COR-L47 (cell line): ENCODE results near the gene TBC1D16.

ENCODE experiments used
- DNase-seq: peaks from one replicate; lab custom pipeline; 2025; lab: John Stamatoyannopoulos, UW

TBC1D16 gene

GRCh38 chr17:79937391-79938335 lies 98.0 kb downstream of the TBC1D16 start:
- DNase-seq: no peak

- no peak for DNase-seq
These were observed 98.9 kb downstream of the TBC1D16 start for GRCh38 chr17:79936641-79937381.

- no peak for DNase-seq
These were observed 99.6 kb downstream of the TBC1D16 start for GRCh38 chr17:79936050-79936449.

DNA sequence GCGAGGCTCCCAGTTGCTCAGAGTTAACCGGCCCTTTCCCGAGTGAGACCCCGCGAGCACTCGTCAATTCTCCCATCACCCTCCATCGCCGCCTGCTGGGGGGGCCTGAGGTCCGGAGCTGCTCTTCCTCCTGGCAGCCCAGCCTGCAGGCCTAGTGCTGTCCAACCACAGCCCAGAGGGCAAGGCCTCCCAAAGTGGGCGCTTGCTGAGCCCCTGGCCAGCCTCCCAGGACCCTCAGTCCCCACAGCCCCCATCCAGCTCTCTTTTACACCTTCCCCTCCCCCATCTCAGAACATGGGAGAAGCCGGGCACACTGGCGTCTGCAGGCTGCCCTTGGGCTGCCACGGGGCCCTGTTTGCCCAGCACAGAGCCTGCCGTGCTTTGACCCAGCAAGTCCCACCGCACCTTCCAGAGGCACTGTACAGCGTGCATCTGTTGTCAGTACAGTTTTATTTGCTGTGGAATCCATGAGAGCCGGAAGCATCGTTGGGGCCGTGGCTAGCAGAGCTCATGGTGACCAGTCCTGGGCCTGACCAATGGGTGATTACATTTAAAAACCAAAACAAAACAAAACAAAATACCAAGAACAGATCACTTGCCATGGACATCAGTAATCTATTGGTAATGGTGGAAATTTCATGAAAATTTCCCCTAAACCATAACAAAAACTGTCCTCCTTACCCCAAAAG lies 100.3 kb downstream of the TBC1D16 start:
- DNase-seq: no peak

- no peak for DNase-seq
These were observed 101.1 kb downstream of the TBC1D16 start for GRCh38 chr17:79934653-79934970.

GRCh38 chr17:79933863-79934652 lies 101.6 kb downstream of the TBC1D16 start:
- no peak for DNase-seq

DNA sequence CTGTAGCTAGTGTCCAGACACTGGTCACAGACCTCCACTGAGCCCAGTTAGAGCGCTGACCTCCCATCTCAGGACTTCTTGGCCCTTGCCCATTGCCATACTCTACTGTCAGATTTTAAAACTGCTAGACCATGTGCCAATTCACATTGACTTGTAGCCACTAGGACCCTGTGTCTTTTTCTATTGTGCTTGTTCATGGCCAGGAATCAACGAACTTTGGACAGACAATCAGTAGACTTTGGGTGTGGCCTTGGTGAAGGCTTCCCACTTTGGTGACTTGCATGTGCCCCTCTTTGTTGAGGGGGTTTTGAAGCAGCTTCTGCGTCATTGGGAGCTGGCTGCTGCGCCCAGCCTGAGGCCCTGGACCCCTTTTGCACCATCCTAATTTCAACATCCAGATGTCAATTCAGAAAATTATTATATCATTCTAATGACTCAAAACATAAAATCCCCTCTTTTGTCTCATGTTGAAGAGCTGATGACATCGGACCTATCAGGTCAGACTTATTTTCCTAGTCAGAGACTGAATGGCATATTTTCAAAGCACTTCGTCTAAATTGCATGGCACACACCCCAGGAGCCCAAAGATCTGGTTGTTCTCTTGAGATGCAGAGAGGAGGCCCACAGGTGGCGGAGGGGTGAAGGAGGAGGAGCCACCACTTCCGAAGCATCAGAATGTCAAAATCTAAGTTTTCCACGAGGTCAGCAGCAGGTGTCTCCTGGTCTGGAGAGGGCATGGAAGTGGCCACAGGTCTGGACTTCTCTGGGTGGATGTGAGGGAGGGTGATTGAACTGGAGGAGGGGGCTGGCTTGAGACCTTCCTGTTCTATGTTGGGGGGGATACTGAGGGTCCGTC lies 103.0 kb downstream of the TBC1D16 start:
- no peak for DNase-seq

DNA sequence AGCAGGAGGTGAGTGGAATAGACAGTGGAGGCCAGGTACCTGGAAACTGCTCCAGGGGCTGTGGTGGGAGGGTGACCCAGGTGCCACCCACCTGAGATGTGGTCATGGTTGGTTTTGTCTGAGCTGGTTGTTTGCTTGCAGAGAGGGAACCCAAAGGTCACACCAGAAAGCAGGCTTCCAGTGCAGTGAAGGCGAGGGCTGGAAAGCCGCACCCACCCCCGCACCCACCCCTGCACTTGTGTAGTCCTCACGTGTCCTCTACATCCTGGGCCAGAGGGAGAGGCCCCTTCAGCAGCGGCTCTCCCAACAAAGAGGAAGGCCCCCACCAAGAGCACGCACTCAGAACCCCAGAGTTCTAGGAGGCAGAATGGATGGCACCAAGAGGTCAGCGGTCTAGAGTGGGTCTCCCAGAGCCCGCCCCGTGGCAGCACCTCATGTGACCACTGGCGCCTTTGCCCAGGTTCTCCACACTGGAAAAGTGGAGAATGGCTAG lies 103.8 kb downstream of the TBC1D16 start:
- DNase-seq: no peak

DNA sequence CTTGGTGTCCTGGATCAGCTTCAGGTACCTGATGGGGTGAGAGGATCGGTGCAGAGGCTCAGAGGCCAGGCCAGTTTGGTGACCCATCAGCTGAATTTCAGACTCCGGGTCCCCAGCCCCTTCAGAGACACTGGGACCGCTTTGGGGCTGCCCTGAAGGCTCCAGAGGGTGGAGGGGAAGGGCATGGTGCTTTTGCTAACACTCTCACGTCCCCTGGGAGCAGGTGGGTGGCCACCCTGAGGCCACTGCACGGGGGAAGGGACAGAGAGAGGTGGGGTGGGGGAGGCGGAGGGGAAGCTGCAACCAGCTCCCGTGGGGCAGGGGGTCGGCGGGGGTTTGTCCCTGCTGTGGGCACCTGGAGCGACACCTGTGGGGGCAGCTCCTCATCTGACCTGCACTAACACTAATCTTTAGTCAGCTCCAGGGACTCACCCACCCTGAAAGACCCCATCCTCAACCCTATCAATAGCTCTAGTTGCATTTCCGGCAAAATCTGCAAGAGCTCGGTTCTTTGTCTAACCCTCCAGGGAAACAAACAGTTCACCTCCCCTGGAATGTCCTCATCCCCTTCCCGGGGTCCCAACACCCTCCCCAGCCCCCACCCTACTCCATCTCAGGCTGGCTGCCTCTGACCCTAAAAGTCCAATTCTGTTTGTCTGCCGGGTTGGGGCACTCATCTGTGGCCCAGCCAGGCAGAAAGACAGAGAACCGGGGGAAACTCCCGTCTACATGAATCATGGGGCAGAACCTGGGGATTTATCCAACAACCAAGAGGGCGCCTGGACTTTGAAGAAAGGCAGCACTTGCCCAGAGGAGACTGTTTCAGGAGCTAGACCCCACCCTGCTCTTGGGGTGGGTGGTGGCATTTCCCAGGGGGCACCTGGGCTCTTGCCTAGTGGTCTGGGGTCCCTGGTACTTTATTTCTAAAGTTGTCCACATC lies 104.5 kb downstream of the TBC1D16 start:
- DNase-seq: no peak

- DNase-seq: peak; percentile 28
These were observed 105.4 kb downstream of the TBC1D16 start for GRCh38 chr17:79930062-79930876.

DNA sequence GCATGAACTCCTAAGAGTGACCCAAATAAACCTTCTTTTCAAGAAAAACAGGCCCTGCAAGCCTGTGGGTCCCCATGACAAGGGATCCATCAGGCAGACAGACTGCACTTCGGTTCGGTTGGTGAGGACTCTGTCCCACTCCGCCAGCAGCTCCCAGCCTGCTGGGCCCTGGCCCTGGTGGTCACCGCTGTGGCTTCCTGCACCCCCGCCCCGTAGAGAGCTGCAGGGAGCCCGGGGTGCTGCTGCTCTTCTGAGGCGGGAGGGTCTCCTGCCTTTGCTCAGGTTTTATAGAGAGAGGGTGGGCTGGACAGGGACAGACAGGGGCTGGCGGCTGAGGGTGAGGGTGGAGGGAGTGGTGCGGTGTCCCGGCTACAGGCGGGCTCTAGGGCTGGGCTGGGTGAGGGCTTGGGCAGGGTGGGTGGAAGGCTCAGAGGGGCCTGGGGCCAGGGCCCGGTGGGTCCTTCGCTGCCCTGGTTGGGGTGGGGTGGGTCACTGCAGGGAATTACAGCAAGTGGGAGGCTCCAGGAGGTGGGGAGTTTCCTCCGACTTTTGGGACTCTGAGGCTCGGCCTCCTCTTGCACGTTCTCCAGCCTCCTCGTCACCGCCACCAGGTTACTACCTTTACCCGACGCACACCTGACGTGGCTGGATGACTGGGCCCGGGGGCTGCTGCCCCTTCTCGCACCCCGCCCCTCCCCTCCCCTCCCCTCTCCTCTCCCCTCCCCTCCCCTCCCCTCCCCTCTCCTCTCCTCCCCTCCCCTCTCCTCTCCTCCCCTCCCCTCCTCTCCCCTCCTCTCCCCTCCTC lies 106.2 kb downstream of the TBC1D16 start:
- no peak for DNase-seq

GRCh38 chr17:79928502-79929256 lies 107.0 kb downstream of the TBC1D16 start:
- no peak for DNase-seq

- no peak for DNase-seq
These were observed 107.8 kb downstream of the TBC1D16 start for GRCh38 chr17:79927688-79928501.

DNA sequence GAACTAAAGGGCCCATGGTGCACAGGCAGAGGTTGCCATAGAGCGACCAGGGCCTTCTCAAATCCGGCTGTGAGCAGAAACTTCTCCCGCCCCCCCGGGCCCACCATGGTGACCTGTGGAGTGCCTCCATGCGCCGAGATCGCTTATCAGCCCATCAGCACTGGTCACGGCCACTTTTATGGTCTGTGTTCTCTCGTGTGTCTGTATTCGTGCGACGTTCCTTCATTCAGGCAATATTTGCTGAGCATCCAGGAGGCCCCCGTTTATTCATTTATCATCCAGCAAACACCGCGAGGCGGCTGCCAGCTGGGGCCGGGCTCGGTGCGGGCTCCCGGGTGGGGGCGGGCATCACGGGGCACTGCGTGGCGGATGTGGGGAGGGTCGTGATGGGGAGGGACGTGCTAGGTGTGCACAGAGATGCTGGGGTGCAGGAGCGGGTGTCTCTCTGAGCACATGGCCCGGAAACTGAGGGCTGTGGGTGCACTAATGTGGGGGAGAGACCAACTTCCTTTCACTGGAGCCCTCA lies 108.5 kb downstream of the TBC1D16 start:
- no peak for DNase-seq

- no peak for DNase-seq
These were observed 109.0 kb downstream of the TBC1D16 start for GRCh38 chr17:79926605-79927135.

- no peak for DNase-seq
These were observed 109.5 kb downstream of the TBC1D16 start for GRCh38 chr17:79926142-79926604.
